HepG2 (cell line): Measurements from ENCODE around the gene BAZ1A. TPM values are rescaled to one million over a fixed set of nuclear protein-coding genes. Genes with fewer than 3 reads are reported as not detected.

Experiments used
- CC2D1A ChIP-seq: sonication (generic); formaldehyde crosslinking; IDR thresholded peaks from 2 replicates; pipeline ENCODE4 v1.8.1; 2023; ENCODE audit warnings: mild to moderate bottlenecking, missing genetic modification reagents
- GLMP ChIP-seq: sonication (generic); formaldehyde crosslinking; IDR thresholded peaks from 2 replicates; pipeline ENCODE4 v1.9.0; 2021; ENCODE audit warnings: missing genetic modification reagents, mild to moderate bottlenecking, borderline replicate concordance
- HMGA1 ChIP-seq: sonication (generic); formaldehyde crosslinking; conservative IDR thresholded peaks from 2 replicates; pipeline ENCODE4 v1.4.0; 2020; ENCODE audit warnings: missing genetic modification reagents
- KDM2A ChIP-seq: sonication (generic); formaldehyde crosslinking; IDR thresholded peaks from 2 replicates; pipeline ENCODE4 v1.4.0; 2020; ENCODE audit warnings: low read depth, missing genetic modification reagents, borderline replicate concordance
- KDM4B ChIP-seq: sonication (generic); formaldehyde crosslinking; IDR thresholded peaks from 2 replicates; pipeline ENCODE4 v1.4.0; 2020; ENCODE audit warnings: missing genetic modification reagents
- MED1 ChIP-seq: sonication (generic); formaldehyde crosslinking; IDR thresholded peaks from 2 replicates; pipeline ENCODE4 v1.4.0; 2020; ENCODE audit warnings: missing genetic modification reagents
- MEIS1 ChIP-seq: sonication (generic); formaldehyde crosslinking; IDR thresholded peaks from 2 replicates; pipeline ENCODE4 v1.9.0; 2021; ENCODE audit warnings: mild to moderate bottlenecking, missing genetic modification reagents, moderate library complexity, borderline replicate concordance
- MLX ChIP-seq: IDR thresholded peaks from 2 replicates; pipeline ENCODE4 v1.6.1; 2016
- NCOA5 ChIP-seq: sonication (generic); formaldehyde crosslinking; IDR thresholded peaks from 2 replicates; pipeline ENCODE4 v1.4.0; 2020; ENCODE audit warnings: missing genetic modification reagents
- NPAS2 ChIP-seq: sonication (generic); formaldehyde crosslinking; IDR thresholded peaks from 2 replicates; pipeline ENCODE4 v1.8.0; 2022; ENCODE audit warnings: mild to moderate bottlenecking, missing genetic modification reagents, borderline replicate concordance
- NR2F2 ChIP-seq: IDR thresholded peaks from 2 replicates; pipeline ENCODE4 v1.6.1; 2012; ENCODE audit warnings: low read depth, inconsistent platforms, borderline replicate concordance
- PAWR ChIP-seq: sonication (generic); formaldehyde crosslinking; IDR thresholded peaks from 2 replicates; pipeline ENCODE4 v1.4.0; 2020; ENCODE audit warnings: missing genetic modification reagents, mild to moderate bottlenecking, borderline replicate concordance
- PAX8 ChIP-seq: sonication (generic); formaldehyde crosslinking; IDR thresholded peaks from 2 replicates; pipeline ENCODE4 v1.8.0; 2022; ENCODE audit warnings: mild to moderate bottlenecking, missing genetic modification reagents, borderline replicate concordance
- POLR2A ChIP-seq, 2 experiments: IDR thresholded peaks; 2 replicates each; pipeline ENCODE4 v1.6.1; 2011; ENCODE audit warnings: low read depth in 2 of 2, low read length in 2 of 2, mild to moderate bottlenecking in 1 of 2, moderate library complexity in 1 of 2; ENCODE audit not compliant: insufficient read depth in 1 of 2
- RBM22 ChIP-seq: fragments of 200-400 bp; formaldehyde crosslinking; optimal IDR thresholded peaks from 2 replicates; pipeline ENCODE3; 2017; ENCODE audit warnings: mild to moderate bottlenecking, low read length, moderate library complexity
- RFX1 ChIP-seq: fragments of 450-650 bp; IDR thresholded peaks from 2 replicates; pipeline ENCODE4 v1.6.1; 2017
- SCMH1 ChIP-seq: sonication (generic); formaldehyde crosslinking; IDR thresholded peaks from 2 replicates; pipeline ENCODE4 v1.9.0; 2021; ENCODE audit warnings: missing genetic modification reagents, mild to moderate bottlenecking, borderline replicate concordance
- SSRP1 ChIP-seq: IDR thresholded peaks from 2 replicates; pipeline ENCODE4 v1.6.1; 2016; ENCODE audit warnings: control low read depth
- ZFX ChIP-seq: sonication (generic); formaldehyde crosslinking; IDR thresholded peaks from 2 replicates; pipeline ENCODE4 v1.4.0; 2020; ENCODE audit warnings: mild to moderate bottlenecking, low read depth, missing genetic modification reagents, moderate library complexity
- ZNF33A ChIP-seq: sonication (generic); formaldehyde crosslinking; IDR thresholded peaks from 2 replicates; pipeline ENCODE4 v1.5.1; 2020; ENCODE audit warnings: missing genetic modification reagents, mild to moderate bottlenecking, moderate library complexity, borderline replicate concordance
- ZNF451 ChIP-seq: sonication (generic); formaldehyde crosslinking; IDR thresholded peaks from 2 replicates; pipeline ENCODE4 v1.5.0; 2020; ENCODE audit warnings: mild to moderate bottlenecking, missing genetic modification reagents
- ZNF501 ChIP-seq: sonication (generic); formaldehyde crosslinking; IDR thresholded peaks from 2 replicates; pipeline ENCODE4 v1.5.1; 2020; ENCODE audit warnings: mild to moderate bottlenecking, moderate library complexity, missing genetic modification reagents
- ZNF670 ChIP-seq: sonication (generic); formaldehyde crosslinking; IDR thresholded peaks from 2 replicates; pipeline ENCODE4 v1.8.0; 2022; ENCODE audit warnings: mild to moderate bottlenecking, missing genetic modification reagents, borderline replicate concordance
- ZNF790 ChIP-seq: sonication (generic); formaldehyde crosslinking; IDR thresholded peaks from 2 replicates; pipeline ENCODE4 v1.8.0; 2022; ENCODE audit warnings: missing genetic modification reagents, mild to moderate bottlenecking, borderline replicate concordance
- ZNF879 ChIP-seq: sonication (generic); formaldehyde crosslinking; IDR thresholded peaks from 2 replicates; pipeline ENCODE4 v1.8.1; 2023; ENCODE audit warnings: missing genetic modification reagents
- polyA plus RNA-seq, 8 experiments: library from polyadenylated mRNA; depleted of rRNA in 3 of 8; stranded (reverse) in 7 of 8; unstranded in 1 of 8; fragments of >200 nt; fragmentation: Illumina TruSeq in 4 of 8; extraction: Trizol in 4 of 8; gene quantifications; 2 replicates each; pipeline versions ENCODE4 v1.2.1 to v1.2.3, GENCODE V29; 2011 to 2016; ENCODE audit warnings: low read depth in 4 of 8, missing spikeins in 1 of 8, mixed read lengths in 1 of 8; ENCODE audit not compliant: insufficient read depth in 1 of 8
- total RNA-seq, 5 experiments: library from RNA; depleted of rRNA; stranded (reverse); fragments of >200 nt; fragmentation: Illumina TruSeq; extraction: Trizol; gene quantifications; 2 replicates each; pipeline ENCODE4 v1.2.3, GENCODE V29; 2016; ENCODE audit warnings: low read depth in 1 of 5
- TF ChIP-seq, protein P1 (sequence below): sonication (generic); formaldehyde crosslinking; IDR thresholded peaks from 2 replicates; pipeline ENCODE4 v1.9.0; 2022; ENCODE audit warnings: missing genetic modification reagents, mild to moderate bottlenecking, borderline replicate concordance
- TF ChIP-seq, protein P2 (sequence below): sonication (generic); formaldehyde crosslinking; conservative IDR thresholded peaks from 2 replicates; pipeline ENCODE4 v1.4.0; 2020; ENCODE audit warnings: missing genetic modification reagents

The BAZ1A gene
- total and polyA plus RNA-seq, 2 of the 13 experiments (the other 11 are each of a cell fraction or from before 2014, with no cell fraction given), result 20.9 to 56.8 TPM

DNA sequence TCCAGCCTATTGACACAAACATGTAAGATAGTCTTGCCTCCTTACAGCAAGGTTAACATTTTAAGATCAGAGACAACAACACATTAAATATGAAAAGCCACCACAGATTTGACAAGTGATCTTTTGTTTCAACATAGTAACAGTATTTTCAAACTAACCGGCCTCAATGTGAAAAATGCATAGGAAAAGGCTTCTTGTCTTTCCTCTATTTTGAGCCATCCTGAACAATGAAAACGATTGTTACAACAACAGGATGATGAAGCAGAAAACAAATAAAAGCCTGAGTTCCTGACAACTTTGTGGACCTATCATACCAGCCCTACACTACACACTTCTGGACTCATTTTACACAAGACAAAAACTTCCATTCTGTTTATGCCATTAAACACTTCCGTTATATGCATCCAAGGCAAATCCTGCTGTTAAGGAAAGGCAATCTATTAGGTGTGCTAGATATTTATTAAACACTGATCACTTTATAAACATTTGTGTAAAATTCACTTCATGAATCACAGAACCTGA is 37.3 kb downstream of the BAZ1A start (continued):
- TF ChIP-seq KDM2A (CRISPR knock-in tag), result no peak
- TF ChIP-seq GLMP, result no peak
- TF ChIP-seq RBM22, result no peak
- no peak for TF ChIP-seq ZNF670
- TF ChIP-seq, protein P1, sequence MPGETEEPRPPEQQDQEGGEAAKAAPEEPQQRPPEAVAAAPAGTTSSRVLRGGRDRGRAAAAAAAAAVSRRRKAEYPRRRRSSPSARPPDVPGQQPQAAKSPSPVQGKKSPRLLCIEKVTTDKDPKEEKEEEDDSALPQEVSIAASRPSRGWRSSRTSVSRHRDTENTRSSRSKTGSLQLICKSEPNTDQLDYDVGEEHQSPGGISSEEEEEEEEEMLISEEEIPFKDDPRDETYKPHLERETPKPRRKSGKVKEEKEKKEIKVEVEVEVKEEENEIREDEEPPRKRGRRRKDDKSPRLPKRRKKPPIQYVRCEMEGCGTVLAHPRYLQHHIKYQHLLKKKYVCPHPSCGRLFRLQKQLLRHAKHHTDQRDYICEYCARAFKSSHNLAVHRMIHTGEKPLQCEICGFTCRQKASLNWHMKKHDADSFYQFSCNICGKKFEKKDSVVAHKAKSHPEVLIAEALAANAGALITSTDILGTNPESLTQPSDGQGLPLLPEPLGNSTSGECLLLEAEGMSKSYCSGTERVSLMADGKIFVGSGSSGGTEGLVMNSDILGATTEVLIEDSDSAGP (CRISPR knock-in tag), result no peak
- TF ChIP-seq MEIS1 (CRISPR knock-in tag), result no peak
- TF ChIP-seq SSRP1 (CRISPR knock-in tag), result peak; percentile 72; the same call in 1 of the 2 replicates
- TF ChIP-seq NR2F2, result no peak
- TF ChIP-seq, protein P2, sequence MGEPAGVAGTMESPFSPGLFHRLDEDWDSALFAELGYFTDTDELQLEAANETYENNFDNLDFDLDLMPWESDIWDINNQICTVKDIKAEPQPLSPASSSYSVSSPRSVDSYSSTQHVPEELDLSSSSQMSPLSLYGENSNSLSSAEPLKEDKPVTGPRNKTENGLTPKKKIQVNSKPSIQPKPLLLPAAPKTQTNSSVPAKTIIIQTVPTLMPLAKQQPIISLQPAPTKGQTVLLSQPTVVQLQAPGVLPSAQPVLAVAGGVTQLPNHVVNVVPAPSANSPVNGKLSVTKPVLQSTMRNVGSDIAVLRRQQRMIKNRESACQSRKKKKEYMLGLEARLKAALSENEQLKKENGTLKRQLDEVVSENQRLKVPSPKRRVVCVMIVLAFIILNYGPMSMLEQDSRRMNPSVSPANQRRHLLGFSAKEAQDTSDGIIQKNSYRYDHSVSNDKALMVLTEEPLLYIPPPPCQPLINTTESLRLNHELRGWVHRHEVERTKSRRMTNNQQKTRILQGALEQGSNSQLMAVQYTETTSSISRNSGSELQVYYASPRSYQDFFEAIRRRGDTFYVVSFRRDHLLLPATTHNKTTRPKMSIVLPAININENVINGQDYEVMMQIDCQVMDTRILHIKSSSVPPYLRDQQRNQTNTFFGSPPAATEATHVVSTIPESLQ (CRISPR knock-in tag), result no peak
- TF ChIP-seq HMGA1, result 0 out of 2 replicates have a peak, but pooled peaks have one; percentile 22
- no peak for TF ChIP-seq ZNF33A
- no peak for TF ChIP-seq POLR2A (IDR thresholded peaks at IDR 0.05; ENCODE audit: insufficient read depth in 1 of 2, low read depth in 2 of 2, low read length in 2 of 2)
- TF ChIP-seq MLX, result 0 out of 2 replicates have a peak, but pooled peaks have one; percentile 37
- TF ChIP-seq ZNF501 (CRISPR knock-in tag), result no peak
- no peak for TF ChIP-seq ZNF451 (CRISPR knock-in tag)
- TF ChIP-seq NCOA5 (CRISPR knock-in tag), result no peak
- no peak for TF ChIP-seq RFX1
- TF ChIP-seq CC2D1A (CRISPR knock-in tag), result peak; percentile 56; the same call in 1 of the 2 replicates
- TF ChIP-seq MED1 (CRISPR knock-in tag), result no peak
- no peak for TF ChIP-seq ZNF879 (CRISPR knock-in tag)
- no peak for TF ChIP-seq KDM4B (CRISPR knock-in tag)
- TF ChIP-seq PAX8 (CRISPR knock-in tag), result no peak
- no peak for TF ChIP-seq SCMH1 (CRISPR knock-in tag)
- TF ChIP-seq NPAS2 (CRISPR knock-in tag), result no peak
- no peak for TF ChIP-seq PAWR (CRISPR knock-in tag)
- no peak for TF ChIP-seq ZFX (CRISPR knock-in tag)
- no peak for TF ChIP-seq ZNF790 (CRISPR knock-in tag)
